Tibial nerve (tissue), 4 donors: Measurements from ENCODE around the gene TTC3. TPM values are rescaled to one million over a fixed set of nuclear protein-coding genes. Genes with fewer than 3 reads are reported as not detected.
"Not testable (repeated sequence)": the region's sequence is repeated elsewhere in the genome, so short reads cannot be mapped to it uniquely, and the experiment has no call there.

Experiments used
- DNase-seq, 2 donors: peaks; one replicate each; pipeline ENCODE4 v3.0.0-alpha.2; 2019; ENCODE audit warnings: low spot score in 2 of 2
- H3K27ac ChIP-seq, 4 donors: fragments of 200-600 bp; sonication (generic) in 3 of 4; one replicate each; pipeline ENCODE4 v1.5.1; 2017 to 2019; ENCODE audit warnings: mild to moderate bottlenecking in 1 of 4
- H3K27me3 ChIP-seq, 2 donors: fragments of 200-600 bp; sonication (generic) in 1 of 2; one replicate each; pipeline versions ENCODE4 v1.5.1 to v1.6.0; 2017 to 2019
- H3K36me3 ChIP-seq, 3 donors: fragments of 200-600 bp; sonication (generic); one replicate each; pipeline ENCODE4 v1.5.1; 2018 to 2019
- H3K4me1 ChIP-seq, 4 donors: fragments of 200-600 bp; sonication (generic) in 3 of 4; one replicate each; pipeline ENCODE4 v1.5.1; 2017 to 2019
- H3K4me3 ChIP-seq, 4 donors: fragments of 200-600 bp; sonication (generic) in 3 of 4; one replicate each; pipeline ENCODE4 v1.5.1; 2017 to 2019; ENCODE audit warnings: mild to moderate bottlenecking in 1 of 4, moderate library complexity in 1 of 4
- H3K9me3 ChIP-seq, 4 donors: fragments of 200-600 bp; sonication (generic) in 3 of 4; one replicate each; pipeline ENCODE4 v1.5.1; 2017 to 2019
- CTCF ChIP-seq, 5 experiments: fragments of 200-600 bp in 3 of 5; fragments of 450-650 bp in 2 of 5; sonication (generic) in 3 of 5; IDR thresholded peaks; one replicate each; pipeline ENCODE4 v1.5.1; 2016 to 2019; ENCODE audit warnings: antibody characterized with exemption in 5 of 5, mild to moderate bottlenecking in 3 of 5, moderate library complexity in 2 of 5
- EP300 ChIP-seq, 2 donors: sonication (generic); formaldehyde crosslinking; IDR thresholded peaks; one replicate each; pipeline ENCODE4 v1.6.1; 2017; ENCODE audit warnings: antibody characterized with exemption in 2 of 2, mild to moderate bottlenecking in 1 of 2
- POLR2A ChIP-seq, 2 donors: fragments of 450-650 bp; IDR thresholded peaks; one replicate each; pipeline ENCODE4 v1.6.1; 2017; ENCODE audit warnings: antibody characterized with exemption in 2 of 2, mild to moderate bottlenecking in 2 of 2, moderate library complexity in 2 of 2
- whole genome bisulfite sequencing, 2 donors: methylation state at CpG; one replicate each; pipeline ENCODE4 v1.1.5; 2018; 5-methylcytosine and 5-hydroxymethylcytosine counted together
- total RNA-seq, 4 donors: library from RNA; depleted of rRNA; stranded (reverse); fragments of >200 nt; gene quantifications; one replicate each; pipeline ENCODE4 v1.1.0, GENCODE V29; 2016

Gene TTC3
- total RNA-seq, 4 donors from 2014 or later: 136 to 259 (median 158) TPM

- peaks cover 3 to 55% (median 20%) of the 10 kb centered on the region in 3 donors for H3K36me3 ChIP-seq
- peaks cover 0 to 13% (median 0%) of the 10 kb centered on the region in 4 donors for H3K4me1 ChIP-seq
Observed at GRCh38 chr21:37139154-37139553, 66.1 kb downstream of the TTC3 start.

GRCh38 chr21:37139902-37140301, 66.8 kb downstream of the TTC3 start:
- H3K9me3 ChIP-seq: no peaks in the 10 kb centered on the region
- DNase-seq: no peak
- peaks cover 0 to 13% (median 0%) of the 10 kb centered on the region in 4 donors for H3K4me1 ChIP-seq
- peaks cover 3 to 56% (median 19%) of the 10 kb centered on the region in 3 donors for H3K36me3 ChIP-seq
- no peak for TF ChIP-seq POLR2A (IDR thresholded peaks at IDR 0.05)
- no peak for TF ChIP-seq CTCF (IDR thresholded peaks at IDR 0.05)
- no peak for TF ChIP-seq EP300 (IDR thresholded peaks at IDR 0.05)
- WGBS, 2 donors: 32 to 35% methylated on average over 4 of the region's 4 CpGs
- no peak overlapping the region for H3K4me3 ChIP-seq
- peak overlapping the region in 2 of 4 donors; percentile 33 to 68 for H3K27ac ChIP-seq
- no peaks in the 10 kb centered on the region for H3K27me3 ChIP-seq

More at GRCh38 chr21:37139154-37139553, 66.1 kb downstream of the TTC3 start:
- H3K27ac ChIP-seq: peak overlapping the region in 2 of 4 donors; percentile 33 to 68
- no peak for DNase-seq
- H3K9me3 ChIP-seq: no peaks in the 10 kb centered on the region
- H3K27me3 ChIP-seq: no peaks in the 10 kb centered on the region
- no peak for TF ChIP-seq POLR2A (IDR thresholded peaks at IDR 0.05)
- TF ChIP-seq CTCF (IDR thresholded peaks at IDR 0.05): no peak
- no peak for TF ChIP-seq EP300 (IDR thresholded peaks at IDR 0.05)
- no peak overlapping the region for H3K4me3 ChIP-seq
- 85 to 90% methylated on average over 3 of the region's 3 CpGs for WGBS, 2 donors

- H3K36me3 ChIP-seq: peaks cover 0 to 53% (median 6%) of the 10 kb centered on the region in 3 donors
- DNase-seq: not testable (repeated sequence)
- 100% methylated on average over 2 of the region's 5 CpGs for WGBS, 2 donors
Observed at GRCh38 chr21:37143392-37143791, 70.3 kb downstream of the TTC3 start.

GRCh38 chr21:37145635-37146111, 72.6 kb downstream of the TTC3 start:
- H3K4me1 ChIP-seq: no peaks in the 10 kb centered on the region
- WGBS, 2 donors: 72 to 75% methylated on average over 4 of the region's 4 CpGs
- TF ChIP-seq CTCF (IDR thresholded peaks at IDR 0.05) (no peak), POLR2A (IDR thresholded peaks at IDR 0.05) (no peak), EP300 (IDR thresholded peaks at IDR 0.05) (no peak)
- H3K4me3 ChIP-seq: no peak overlapping the region
- DNase-seq: no peak
- H3K36me3 ChIP-seq: peaks cover 0 to 67% (median 6%) of the 10 kb centered on the region in 3 donors
- no peaks in the 10 kb centered on the region for H3K9me3 ChIP-seq
- H3K27ac ChIP-seq: no peak overlapping the region
- H3K27me3 ChIP-seq: no peaks in the 10 kb centered on the region

More at GRCh38 chr21:37143392-37143791, 70.3 kb downstream of the TTC3 start:
- not testable (repeated sequence) for H3K27ac ChIP-seq, H3K27me3 ChIP-seq, H3K4me3 ChIP-seq, H3K9me3 ChIP-seq
- H3K4me1 ChIP-seq: peaks cover 0 to 13% (median 0%) of the 10 kb centered on the region in 4 donors

- TF ChIP-seq CTCF (IDR thresholded peaks at IDR 0.05): no peak
- TF ChIP-seq POLR2A (IDR thresholded peaks at IDR 0.05): no peak
- no peak for TF ChIP-seq EP300 (IDR thresholded peaks at IDR 0.05)
- H3K4me3 ChIP-seq: no peak overlapping the region
- no peaks in the 10 kb centered on the region for H3K9me3 ChIP-seq
- no peak for DNase-seq
- H3K4me1 ChIP-seq: no peaks in the 10 kb centered on the region
- no peaks in the 10 kb centered on the region for H3K27me3 ChIP-seq
- 56% methylated on average over 8 of the region's 8 CpGs for WGBS, 2 donors
- H3K36me3 ChIP-seq: peaks cover 0 to 62% (median 6%) of the 10 kb centered on the region in 3 donors
- peak overlapping the region in 1 of 4 donors; percentile 32 for H3K27ac ChIP-seq
Observed at GRCh38 chr21:37146320-37147235, 73.5 kb downstream of the TTC3 start.
